ENCODE measurements around the gene RNF13.

RNF13 gene

GRCh38 chr3:149959443-149959842 is 146.4 kb downstream of the RNF13 start:
- H3K27ac ChIP-seq, result no peak overlapping the region
- no peak overlapping the region for H3K4me3 ChIP-seq (ENCODE audit: low read depth, low read length)
- peaks cover 5% of the 10 kb centered on the region for H3K36me3 ChIP-seq (replicated peaks)
- DNase-seq, result no peak
- TF ChIP-seq CTCF (IDR thresholded peaks at IDR 0.05; ENCODE audit: low read depth, low read length, missing control alignments), result no peak
- in situ Hi-C loops (cut with HindIII; ENCODE audit: low pct_ligation_motif_present, low sequenced_read_pairs), result no loop called here
- H3K27me3 ChIP-seq (replicated peaks), result no peaks in the 10 kb centered on the region

- in situ Hi-C loops (cut with HindIII; ENCODE audit: low pct_ligation_motif_present, low sequenced_read_pairs), result no loop called here
- Histone ChIP-seq H3K27me3 (replicated peaks) (no peaks in the 10 kb centered on the region), H3K36me3 (replicated peaks) (peaks cover 16% of the 10 kb centered on the region), H3K27ac (no peak overlapping the region), H3K4me3 (ENCODE audit: low read depth, low read length) (no peak overlapping the region)
- no peak for DNase-seq
- TF ChIP-seq CTCF (IDR thresholded peaks at IDR 0.05; ENCODE audit: low read depth, low read length, missing control alignments), result no peak
Observed at GRCh38 chr3:149963485-149963884, 150.5 kb downstream of the RNF13 start.

GRCh38 chr3:149964291-149964690 is 151.3 kb downstream of the RNF13 start:
- Histone ChIP-seq H3K27me3 (replicated peaks) (no peaks in the 10 kb centered on the region), H3K36me3 (replicated peaks) (peaks cover 16% of the 10 kb centered on the region), H3K4me3 (ENCODE audit: low read depth, low read length) (no peak overlapping the region), H3K27ac (peak overlapping the region; percentile 9)
- no peak for DNase-seq
- in situ Hi-C loops (cut with HindIII; ENCODE audit: low pct_ligation_motif_present, low sequenced_read_pairs), result no loop called here
- no peak for TF ChIP-seq CTCF (IDR thresholded peaks at IDR 0.05; ENCODE audit: low read depth, low read length, missing control alignments)

GRCh38 chr3:149965278-149965677 is 152.3 kb downstream of the RNF13 start:
- Histone ChIP-seq H3K36me3 (replicated peaks) (peaks cover 16% of the 10 kb centered on the region), H3K4me3 (ENCODE audit: low read depth, low read length) (no peak overlapping the region), H3K27me3 (replicated peaks) (no peaks in the 10 kb centered on the region), H3K27ac (no peak overlapping the region)
- in situ Hi-C loops (cut with HindIII; ENCODE audit: low pct_ligation_motif_present, low sequenced_read_pairs), result no loop called here
- TF ChIP-seq CTCF (IDR thresholded peaks at IDR 0.05; ENCODE audit: low read depth, low read length, missing control alignments), result no peak
- DNase-seq, result no peak

GRCh38 chr3:149967086-149967685 is 154.2 kb downstream of the RNF13 start:
- in situ Hi-C loops (cut with HindIII; ENCODE audit: low pct_ligation_motif_present, low sequenced_read_pairs), result no loop called here
- Histone ChIP-seq H3K4me3 (ENCODE audit: low read depth, low read length) (no peak overlapping the region), H3K36me3 (replicated peaks) (peaks cover 13% of the 10 kb centered on the region), H3K27me3 (replicated peaks) (no peaks in the 10 kb centered on the region), H3K27ac (no peak overlapping the region)
- DNase-seq, result no peak
- peak; percentile 31 for TF ChIP-seq CTCF (IDR thresholded peaks at IDR 0.05; ENCODE audit: low read depth, low read length, missing control alignments)

GRCh38 chr3:149968216-149968615 is 155.2 kb downstream of the RNF13 start:
- peak overlapping the region; percentile 95 for H3K27ac ChIP-seq
- in situ Hi-C loops (cut with HindIII; ENCODE audit: low pct_ligation_motif_present, low sequenced_read_pairs), result no loop called here
- DNase-seq, result peak; percentile 22
- TF ChIP-seq CTCF (IDR thresholded peaks at IDR 0.05; ENCODE audit: low read depth, low read length, missing control alignments), result no peak
- no peaks in the 10 kb centered on the region for H3K27me3 ChIP-seq (replicated peaks)
- H3K36me3 ChIP-seq (replicated peaks), result peaks cover 13% of the 10 kb centered on the region
- H3K4me3 ChIP-seq (ENCODE audit: low read depth, low read length), result peak overlapping the region; percentile 76

All from brain microvascular endothelial cell (primary cell).